Activated CD8-positive, alpha-beta T cell treated with anti-CD3 and anti-CD28 coated beads, Interleukin-2, amount 10 ng/mL, durations not matched to agents 7 days and 5 days (primary cell): Measurements from ENCODE around the gene PITHD1. TPM values are rescaled to one million over a fixed set of nuclear protein-coding genes. Genes with fewer than 3 reads are reported as not detected.
"Not testable (repeated sequence)": the region's sequence is repeated elsewhere in the genome, so short reads cannot be mapped to it uniquely, and the experiment has no call there.

Experiments
- ATAC-seq: fragments of 150-1000 bp; cut with Tn5 transposase; one replicate; pipeline ENCODE4 v1.10.0; 2021; ENCODE audit warnings: moderate library complexity
- CTCF ChIA-PET: fragments of 350-600 bp; sonication (Branson Sonifier 250); formaldehyde crosslinking; loops from one replicate; lab custom pipeline; 2021; ENCODE audit warnings: antibody characterized with exemption; lab: Charles Lee
- POLR2A ChIA-PET: fragments of 350-600 bp; sonication (Branson Sonifier 250); formaldehyde crosslinking; loops from one replicate; lab custom pipeline; 2021; ENCODE audit warnings: antibody characterized with exemption; lab: Charles Lee
- DNase-seq: peaks from one replicate; pipeline ENCODE4 v3.0.0-alpha.2; 2020
- H3K27ac Mint-ChIP-seq: one replicate; pipeline ENCODE4 v1.8.0; 2021; ENCODE audit warnings: mild to moderate bottlenecking, mixed read lengths
- H3K27me3 Mint-ChIP-seq: one replicate; pipeline ENCODE4 v1.8.0; 2021; ENCODE audit warnings: low read depth, mixed read lengths
- H3K36me3 Mint-ChIP-seq: one replicate; pipeline ENCODE4 v1.8.0; 2021; ENCODE audit warnings: low read depth, mixed read lengths
- H3K4me1 Mint-ChIP-seq: one replicate; pipeline ENCODE4 v1.8.0; 2021; ENCODE audit warnings: low read depth, mixed read lengths
- H3K4me3 Mint-ChIP-seq: one replicate; pipeline ENCODE4 v1.8.0; 2021; ENCODE audit warnings: mild to moderate bottlenecking, mixed read lengths
- H3K9me3 Mint-ChIP-seq: one replicate; pipeline ENCODE4 v1.8.0; 2022; ENCODE audit warnings: mixed read lengths; ENCODE audit not compliant: insufficient read depth
- total RNA-seq, 2 experiments: library from RNA; stranded (reverse); gene quantifications; one replicate each; pipeline ENCODE4 v1.2.3, GENCODE V29; 2021

The PITHD1 gene
- total RNA-seq, 2 experiments from 2014 or later, result 62.3 to 67.9 TPM

- POLR2A ChIA-PET, result interaction anchor here (0.8 to 3.7 kb wide), 5 partner anchors 9 to 160 kb away, joined by 3 to 33 read pairs (median 6); partner anchors contain the start of genes LYPLA2, PITHD1 and PNRC2
- peak; percentile 8 for ATAC-seq
- H3K27me3 Mint-ChIP-seq, result no peaks in the 10 kb centered on the region
Measured at GRCh38 chr1:23799570-23800399, 21.6 kb downstream of the PITHD1 start.

GRCh38 chr1:23800400-23801337 is 22.5 kb downstream of the PITHD1 start, which contains the start of gene GALE:
GALE (minus strand) TSS chr1:23800754; CDS start chr1:23799007, 1,747 bp downstream.
- Mint-ChIP-seq H3K27me3 (no peaks in the 10 kb centered on the region), H3K36me3 (peaks cover 25% of the 10 kb centered on the region), H3K4me1 (peaks cover 21% of the 10 kb centered on the region), H3K27ac (peak within 1 kb of the TSS; percentile 96), H3K9me3 (no peaks in the 10 kb centered on the region), H3K4me3 (peak within 1 kb of the TSS; percentile 97)
- POLR2A ChIA-PET, result interaction anchor here (0.6 to 3.7 kb wide), 13 partner anchors 10 to 456 kb away, joined by 3 to 33 read pairs (median 4); partner anchors contain the start of genes HMGCL, LYPLA2, PITHD1 and RPL11
- peak; percentile 89 for ATAC-seq
- CTCF ChIA-PET, result interaction anchor here (0.8 to 6.7 kb wide), 7 partner anchors 9 to 116 kb away, joined by 3 to 53 read pairs (median 5); no protein-coding TSS in a partner anchor
- peak; percentile 99 for DNase-seq

More at GRCh38 chr1:23799570-23800399, 21.6 kb downstream of the PITHD1 start:
- peak overlapping the region; percentile 97 for H3K4me3 Mint-ChIP-seq
- CTCF ChIA-PET, result interaction anchor here (0.8 to 6.7 kb wide), 6 partner anchors 10 to 117 kb away, joined by 4 to 53 read pairs (median 17); no protein-coding TSS in a partner anchor
- H3K9me3 Mint-ChIP-seq, result no peaks in the 10 kb centered on the region
- peaks cover 21% of the 10 kb centered on the region for H3K4me1 Mint-ChIP-seq
- peaks cover 27% of the 10 kb centered on the region for H3K36me3 Mint-ChIP-seq
- H3K27ac Mint-ChIP-seq, result peak overlapping the region; percentile 96
- peak; percentile 58 for DNase-seq

DNA sequence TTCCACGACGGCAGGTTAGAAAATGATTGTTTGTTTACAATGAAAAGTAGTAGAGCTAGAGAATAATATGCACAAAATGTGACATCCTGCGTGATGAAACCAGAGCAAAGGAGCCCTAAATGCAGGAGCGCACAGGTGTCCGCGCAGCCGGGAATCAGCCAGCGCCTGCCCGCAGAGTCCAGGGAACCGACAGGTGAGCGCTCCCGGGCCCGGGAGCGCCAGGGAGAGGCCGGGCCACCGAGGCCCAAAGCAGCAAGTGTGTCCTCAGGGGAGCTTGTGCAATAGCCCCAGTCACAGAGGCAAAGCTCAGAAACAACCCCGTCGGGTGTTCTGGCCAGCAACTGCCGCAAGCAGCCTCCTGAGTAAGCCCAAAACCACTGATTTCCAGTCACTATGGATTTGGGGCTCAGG is 23.1 kb downstream of the PITHD1 start:
- Mint-ChIP-seq H3K36me3 (peaks cover 25% of the 10 kb centered on the region), H3K27ac (peak overlapping the region; percentile 89), H3K27me3 (no peaks in the 10 kb centered on the region), H3K9me3 (no peaks in the 10 kb centered on the region), H3K4me3 (peak overlapping the region; percentile 97), H3K4me1 (peaks cover 21% of the 10 kb centered on the region)
- POLR2A ChIA-PET, result interaction anchor here (0.6 to 3.7 kb wide), 13 partner anchors 10 to 457 kb away, joined by 3 to 33 read pairs (median 4); partner anchors contain the start of genes HMGCL, LYPLA2, PITHD1 and RPL11
- ATAC-seq, result no peak
- no peak for DNase-seq
- CTCF ChIA-PET, result interaction anchor here (1.1 to 6.7 kb wide), 7 partner anchors 9 to 115 kb away, joined by 3 to 53 read pairs (median 5); partner anchors contain the start of gene PITHD1

DNA sequence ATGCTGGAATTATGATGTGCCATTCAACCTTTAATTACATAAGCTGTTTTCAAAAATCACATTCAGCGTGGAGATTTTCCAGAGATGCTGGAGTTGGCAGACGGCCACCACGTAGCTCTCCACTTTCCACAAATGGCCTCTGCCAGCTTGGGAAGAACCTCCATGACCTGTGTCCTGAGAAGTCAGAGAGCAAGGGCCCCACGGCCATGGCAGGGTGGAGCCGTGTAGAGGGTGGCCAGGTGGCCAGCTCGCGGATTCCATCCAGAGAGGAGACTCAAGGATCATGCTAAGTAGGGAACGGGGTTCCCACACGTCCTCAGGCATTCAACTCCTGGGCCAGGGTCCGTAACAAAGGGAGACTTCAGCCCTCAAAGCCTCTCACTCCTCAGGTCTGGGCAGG is 23.7 kb downstream of the PITHD1 start:
- Mint-ChIP-seq H3K27ac (no peak overlapping the region), H3K9me3 (no peaks in the 10 kb centered on the region), H3K27me3 (no peaks in the 10 kb centered on the region), H3K4me3 (peak overlapping the region; percentile 97), H3K4me1 (peaks cover 21% of the 10 kb centered on the region), H3K36me3 (peaks cover 22% of the 10 kb centered on the region)
- ATAC-seq (no peak), DNase-seq (no peak)
- ChIA-PET CTCF (interaction anchor here (0.9 to 6.7 kb wide), 10 partner anchors 8 to 174 kb away, joined by 3 to 53 read pairs (median 4); partner anchors contain the start of genes HMGCL and PITHD1), POLR2A (interaction anchor here (0.6 to 3.7 kb wide), 9 partner anchors 9 to 163 kb away, joined by 3 to 33 read pairs (median 3); partner anchors contain the start of genes LYPLA2, PITHD1 and RPL11)

DNA sequence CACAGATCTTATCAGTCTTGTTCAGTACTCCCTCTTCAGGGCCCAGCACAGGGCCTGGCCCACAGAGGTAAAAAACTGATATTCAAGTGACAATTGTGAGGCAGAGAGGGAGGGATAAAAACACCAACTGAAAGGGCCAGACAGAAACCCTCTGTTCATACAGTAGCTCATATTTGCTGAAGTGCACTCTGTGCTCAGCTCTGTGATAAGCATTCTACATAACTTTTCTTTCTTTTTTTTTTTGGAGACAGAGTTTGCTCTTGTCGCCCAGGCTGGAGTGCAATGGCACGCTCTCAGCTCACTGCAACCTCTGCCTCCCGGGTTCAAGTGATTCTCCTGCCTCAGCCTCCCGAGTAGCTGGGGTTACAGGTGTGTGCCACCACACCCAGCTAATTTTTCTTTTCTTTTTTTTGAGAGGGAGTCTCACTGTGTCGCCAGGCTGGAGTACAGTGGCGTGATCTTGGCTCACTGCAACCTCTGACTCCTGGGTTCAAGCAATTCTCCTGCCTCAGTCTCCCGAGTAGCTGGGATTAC is 24.7 kb downstream of the PITHD1 start:
- Mint-ChIP-seq H3K4me1 (peaks cover 30% of the 10 kb centered on the region), H3K36me3 (peaks cover 13% of the 10 kb centered on the region)
- H3K27me3 Mint-ChIP-seq, DNase-seq, H3K9me3 Mint-ChIP-seq, H3K27ac Mint-ChIP-seq, ATAC-seq, H3K4me3 Mint-ChIP-seq: not testable (repeated sequence)
- CTCF ChIA-PET, result interaction anchor here (1.2 to 6.7 kb wide), 7 partner anchors 7 to 173 kb away, joined by 3 to 53 read pairs (median 5); partner anchors contain the start of gene PITHD1
- POLR2A ChIA-PET, result interaction anchor here (0.5 to 3.7 kb wide), 4 partner anchors 10 to 89 kb away, joined by 3 to 33 read pairs (median 8); partner anchors contain the start of genes LYPLA2 and PITHD1

DNA sequence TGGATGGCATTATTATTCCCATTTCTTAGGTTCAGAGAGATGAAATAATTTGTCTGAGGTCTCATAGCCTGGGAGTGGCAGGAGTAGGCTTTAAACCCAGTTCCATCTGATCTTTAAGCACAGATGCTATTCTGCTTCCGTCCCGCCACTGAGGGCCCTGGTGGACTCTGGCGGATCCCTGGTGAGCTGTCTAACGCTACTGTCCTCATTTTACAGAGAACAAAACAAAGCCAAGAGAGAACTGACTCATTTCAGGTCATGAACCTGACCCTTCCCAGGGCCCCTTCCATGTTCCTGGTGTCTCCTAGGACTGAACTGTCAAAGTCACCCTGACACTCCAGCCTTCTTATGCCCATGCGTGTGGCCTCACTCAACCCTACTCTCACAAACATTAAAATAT is 25.5 kb downstream of the PITHD1 start:
- Mint-ChIP-seq H3K9me3 (no peaks in the 10 kb centered on the region), H3K27me3 (no peaks in the 10 kb centered on the region), H3K4me1 (peaks cover 29% of the 10 kb centered on the region), H3K27ac (peak overlapping the region; percentile 1), H3K4me3 (no peak overlapping the region), H3K36me3 (peaks cover 10% of the 10 kb centered on the region)
- ATAC-seq (no peak), DNase-seq (no peak)
- ChIA-PET POLR2A (no interaction called here), CTCF (interaction anchor here (6.7 kb wide), 1 partner anchor 113 kb away, joined by 44 read pairs; no protein-coding TSS in a partner anchor)

GRCh38 chr1:23804183-23804835 is 26.1 kb downstream of the PITHD1 start:
- ChIA-PET CTCF (interaction anchor here (1.3 to 6.7 kb wide), 2 partner anchors 112 to 113 kb away, joined by 9 to 44 read pairs; no protein-coding TSS in a partner anchor), POLR2A (no interaction called here)

DNA sequence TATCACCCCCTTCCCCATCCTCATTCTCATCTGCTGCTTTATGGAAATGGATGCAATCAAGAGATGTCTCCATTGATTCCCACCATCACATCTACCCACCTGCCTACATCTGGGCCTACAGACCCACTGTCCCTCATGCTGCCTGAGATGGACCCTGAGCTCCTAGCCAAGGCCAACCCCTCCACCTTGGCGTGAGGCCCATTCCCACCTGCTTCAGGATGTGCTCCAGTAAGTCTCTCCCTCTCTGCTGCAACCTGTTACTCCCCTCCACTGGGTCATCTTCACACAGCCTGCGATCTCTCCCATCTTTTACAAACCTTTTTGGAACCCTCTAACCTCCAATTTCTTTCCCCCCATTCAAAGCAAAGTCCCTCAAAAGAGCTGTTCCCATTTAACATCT is 26.8 kb downstream of the PITHD1 start:
- Mint-ChIP-seq H3K27ac (peak overlapping the region; percentile 41), H3K27me3 (no peaks in the 10 kb centered on the region), H3K9me3 (no peaks in the 10 kb centered on the region), H3K36me3 (peaks cover 7% of the 10 kb centered on the region), H3K4me3 (no peak overlapping the region), H3K4me1 (peaks cover 25% of the 10 kb centered on the region)
- CTCF ChIA-PET, result interaction anchor here (1.2 to 1.3 kb wide), 2 partner anchors 33 to 111 kb away, joined by 6 to 9 read pairs; no protein-coding TSS in a partner anchor
- POLR2A ChIA-PET, result no interaction called here
- ATAC-seq, result no peak
- no peak for DNase-seq

More at GRCh38 chr1:23804183-23804835, 26.1 kb downstream of the PITHD1 start:
- Mint-ChIP-seq H3K27me3 (no peaks in the 10 kb centered on the region), H3K4me3 (no peak overlapping the region), H3K4me1 (peaks cover 23% of the 10 kb centered on the region), H3K9me3 (no peaks in the 10 kb centered on the region), H3K36me3 (peaks cover 9% of the 10 kb centered on the region), H3K27ac (peak overlapping the region; percentile 1)
- no peak for ATAC-seq
- no peak for DNase-seq

GRCh38 chr1:23806280-23806679 is 28.1 kb downstream of the PITHD1 start:
- CTCF ChIA-PET, result interaction anchor here (2.2 to 7.7 kb wide), 2 partner anchors 34 to 110 kb away, joined by 6 to 131 read pairs; no protein-coding TSS in a partner anchor
- POLR2A ChIA-PET, result interaction anchor here (1.1 kb wide), 1 partner anchor 19 kb away, joined by 5 read pairs; the partner anchor contains the start of gene HMGCL
- ATAC-seq (no peak), DNase-seq (no peak)
- Mint-ChIP-seq H3K27me3 (no peaks in the 10 kb centered on the region), H3K36me3 (peaks cover 10% of the 10 kb centered on the region), H3K27ac (no peak overlapping the region), H3K9me3 (no peaks in the 10 kb centered on the region), H3K4me3 (no peak overlapping the region), H3K4me1 (peaks cover 30% of the 10 kb centered on the region)

GRCh38 chr1:23807453-23807852 is 29.2 kb downstream of the PITHD1 start:
- ChIA-PET CTCF (interaction anchor here (0.9 to 7.7 kb wide), 8 partner anchors 9 to 221 kb away, joined by 3 to 131 read pairs (median 6); partner anchors contain the start of gene LYPLA2), POLR2A (interaction anchor here (0.9 to 1.2 kb wide), 2 partner anchors 12 to 151 kb away, joined by 4 read pairs; no protein-coding TSS in a partner anchor)
- peaks cover 8% of the 10 kb centered on the region for H3K36me3 Mint-ChIP-seq
- peak overlapping the region; percentile 5 for H3K27ac Mint-ChIP-seq
- no peak overlapping the region for H3K4me3 Mint-ChIP-seq
- H3K4me1 Mint-ChIP-seq, result peaks cover 26% of the 10 kb centered on the region
- no peaks in the 10 kb centered on the region for H3K9me3 Mint-ChIP-seq
- ATAC-seq (no peak), DNase-seq (no peak)
- no peaks in the 10 kb centered on the region for H3K27me3 Mint-ChIP-seq
